Measurements from ENCODE around the gene CCDC7.
"Not testable (repeated sequence)": the region's sequence is repeated elsewhere in the genome, so short reads cannot be mapped to it uniquely, and the experiment has no call there.

Gene CCDC7

DNA sequence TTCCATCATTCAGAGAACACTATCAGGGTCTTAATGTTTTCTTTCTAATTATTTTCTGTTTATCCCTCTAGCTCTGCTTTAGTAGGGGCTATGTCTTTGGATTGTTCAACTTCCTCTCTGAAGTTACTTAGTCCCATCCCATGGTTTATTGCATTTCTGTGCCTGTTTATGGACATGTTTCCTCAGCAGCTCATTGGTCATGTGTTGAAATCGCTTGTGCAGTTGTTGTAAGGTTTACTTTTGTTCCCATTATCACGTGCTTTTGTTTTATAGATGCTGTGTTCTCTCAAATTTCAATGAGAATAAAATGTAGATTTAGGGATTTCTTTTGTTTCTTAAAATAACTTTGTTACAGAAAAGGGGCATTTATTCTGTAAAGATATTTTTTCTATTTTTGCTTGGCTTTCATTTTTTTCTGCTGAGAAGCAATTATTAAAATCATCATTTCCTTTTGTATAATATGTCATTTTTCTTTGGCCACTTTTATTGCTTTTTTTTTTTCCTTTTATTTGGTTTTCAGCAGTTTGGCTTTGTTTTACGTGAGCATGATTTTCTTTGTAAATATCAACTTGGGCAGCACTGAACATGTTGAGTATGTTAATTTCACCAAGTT lies 110.9 kb downstream of the CCDC7 start:
- no peaks in the 10 kb centered on the region for H3K4me1 Mint-ChIP-seq
- no peak overlapping the region for H3K27ac Mint-ChIP-seq
- peaks cover 4% of the 10 kb centered on the region for H3K9me3 Mint-ChIP-seq
- H3K4me3 Mint-ChIP-seq, result no peak overlapping the region
- DNase-seq (ENCODE audit: low spot score in 2 of 2) (no peak), ATAC-seq (ENCODE audit: low read depth) (no peak)
- peaks cover 14% of the 10 kb centered on the region for H3K36me3 Mint-ChIP-seq
- no peaks in the 10 kb centered on the region for H3K27me3 Mint-ChIP-seq

DNA sequence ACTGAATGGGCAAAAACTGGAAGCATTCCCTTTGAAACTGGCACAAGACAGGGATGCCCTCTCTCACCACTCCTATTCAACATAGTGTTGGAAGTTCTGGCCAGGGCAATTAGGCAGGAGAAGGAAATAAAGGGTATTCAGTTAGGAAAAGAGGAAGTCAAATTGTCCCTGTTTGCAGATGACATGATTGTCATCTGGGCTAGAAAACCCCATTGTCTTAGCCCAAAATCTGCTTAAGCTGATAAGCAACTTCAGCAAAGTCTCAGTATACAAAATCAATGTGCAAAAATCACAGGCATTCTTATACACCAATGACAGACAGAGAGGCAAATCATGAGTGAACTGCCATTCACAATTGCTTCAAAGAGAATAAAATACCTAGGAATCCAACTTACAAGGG lies 116.8 kb downstream of the CCDC7 start:
- not testable (repeated sequence) for H3K4me1 Mint-ChIP-seq; DNase-seq (ENCODE audit: low spot score in 2 of 2); H3K9me3 Mint-ChIP-seq; H3K27ac Mint-ChIP-seq; ATAC-seq (ENCODE audit: low read depth); H3K4me3 Mint-ChIP-seq; H3K36me3 Mint-ChIP-seq; H3K27me3 Mint-ChIP-seq

- DNase-seq (ENCODE audit: low spot score in 2 of 2), result no peak
- no peaks in the 10 kb centered on the region for H3K9me3 Mint-ChIP-seq
- no peak overlapping the region for H3K27ac Mint-ChIP-seq
- no peak overlapping the region for H3K4me3 Mint-ChIP-seq
- ATAC-seq (ENCODE audit: low read depth), result no peak
- H3K27me3 Mint-ChIP-seq, result no peaks in the 10 kb centered on the region
- H3K4me1 Mint-ChIP-seq, result no peaks in the 10 kb centered on the region
- peaks cover 1% of the 10 kb centered on the region for H3K36me3 Mint-ChIP-seq
Observed at GRCh38 chr10:32577448-32577847, 131.5 kb downstream of the CCDC7 start.

- ATAC-seq (ENCODE audit: low read depth), result no peak
Observed at GRCh38 chr10:32582946-32583345, 137.0 kb downstream of the CCDC7 start.

GRCh38 chr10:32598022-32598421 lies 152.1 kb downstream of the CCDC7 start:
- H3K27me3 Mint-ChIP-seq; H3K4me1 Mint-ChIP-seq; ATAC-seq (ENCODE audit: low read depth); H3K4me3 Mint-ChIP-seq; H3K27ac Mint-ChIP-seq; DNase-seq (ENCODE audit: low spot score in 2 of 2): not testable (repeated sequence)
- H3K36me3 Mint-ChIP-seq, result peaks cover 44% of the 10 kb centered on the region
- H3K9me3 Mint-ChIP-seq, result peaks cover 23% of the 10 kb centered on the region

More at GRCh38 chr10:32582946-32583345, 137.0 kb downstream of the CCDC7 start:
- Mint-ChIP-seq H3K9me3 (peaks cover 4% of the 10 kb centered on the region), H3K27me3 (no peaks in the 10 kb centered on the region), H3K36me3 (peaks cover 13% of the 10 kb centered on the region), H3K4me3 (no peak overlapping the region), H3K4me1 (no peaks in the 10 kb centered on the region), H3K27ac (no peak overlapping the region)
- DNase-seq (ENCODE audit: low spot score in 2 of 2), result no peak

GRCh38 chr10:32600317-32600716 lies 154.4 kb downstream of the CCDC7 start:
- Mint-ChIP-seq H3K9me3 (peaks cover 22% of the 10 kb centered on the region), H3K27me3 (no peaks in the 10 kb centered on the region), H3K4me1 (no peaks in the 10 kb centered on the region), H3K27ac (no peak overlapping the region), H3K4me3 (no peak overlapping the region), H3K36me3 (peaks cover 52% of the 10 kb centered on the region)
- DNase-seq (ENCODE audit: low spot score in 2 of 2), result no peak
- no peak for ATAC-seq (ENCODE audit: low read depth)

- H3K4me3 Mint-ChIP-seq; DNase-seq (ENCODE audit: low spot score in 2 of 2); H3K4me1 Mint-ChIP-seq; ATAC-seq (ENCODE audit: low read depth); H3K27me3 Mint-ChIP-seq; H3K27ac Mint-ChIP-seq: not testable (repeated sequence)
- Mint-ChIP-seq H3K36me3 (peaks cover 41% of the 10 kb centered on the region), H3K9me3 (peaks cover 15% of the 10 kb centered on the region)
Observed at GRCh38 chr10:32601562-32601961, 155.6 kb downstream of the CCDC7 start.

DNA sequence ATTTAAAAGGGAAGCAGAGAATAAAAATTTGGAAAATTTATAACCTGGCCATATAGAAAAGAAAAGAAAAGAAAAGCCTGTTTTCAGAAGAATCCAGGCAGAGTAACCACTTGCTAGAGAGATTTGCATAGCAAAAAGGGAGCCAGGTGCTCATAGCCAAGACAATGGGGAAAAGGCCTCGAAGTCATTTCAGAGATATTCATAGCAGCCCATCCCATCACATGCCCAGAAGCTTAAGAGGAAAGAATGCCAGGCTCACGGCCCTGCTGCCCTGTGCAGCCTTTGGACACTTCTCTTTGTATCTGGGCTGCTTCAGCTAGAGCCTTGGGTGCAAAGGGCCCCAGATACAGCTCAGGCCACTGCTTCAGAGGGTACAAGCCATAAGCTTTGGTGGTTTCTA lies 159.8 kb downstream of the CCDC7 start:
- no peak for DNase-seq (ENCODE audit: low spot score in 2 of 2)
- no peaks in the 10 kb centered on the region for H3K4me1 Mint-ChIP-seq
- H3K4me3 Mint-ChIP-seq, result no peak overlapping the region
- peaks cover 4% of the 10 kb centered on the region for H3K9me3 Mint-ChIP-seq
- ATAC-seq (ENCODE audit: low read depth), result no peak
- H3K27me3 Mint-ChIP-seq, result no peaks in the 10 kb centered on the region
- H3K27ac Mint-ChIP-seq, result no peak overlapping the region
- H3K36me3 Mint-ChIP-seq, result peaks cover 28% of the 10 kb centered on the region

- H3K36me3 Mint-ChIP-seq, result peaks cover 33% of the 10 kb centered on the region
Observed at GRCh38 chr10:32610543-32610942, 164.6 kb downstream of the CCDC7 start.

GRCh38 chr10:32616438-32616837 lies 170.5 kb downstream of the CCDC7 start:
- H3K4me1 Mint-ChIP-seq, result no peaks in the 10 kb centered on the region
- H3K9me3 Mint-ChIP-seq, result peaks cover 28% of the 10 kb centered on the region
- H3K27me3 Mint-ChIP-seq, result no peaks in the 10 kb centered on the region
- no peak overlapping the region for H3K4me3 Mint-ChIP-seq
- peaks cover 49% of the 10 kb centered on the region for H3K36me3 Mint-ChIP-seq
- ATAC-seq (ENCODE audit: low read depth), result no peak
- no peak overlapping the region for H3K27ac Mint-ChIP-seq
- no peak for DNase-seq (ENCODE audit: low spot score in 2 of 2)

More at GRCh38 chr10:32610543-32610942, 164.6 kb downstream of the CCDC7 start:
- not testable (repeated sequence) for DNase-seq (ENCODE audit: low spot score in 2 of 2); ATAC-seq (ENCODE audit: low read depth); H3K27me3 Mint-ChIP-seq; H3K4me3 Mint-ChIP-seq; H3K27ac Mint-ChIP-seq; H3K4me1 Mint-ChIP-seq
- H3K9me3 Mint-ChIP-seq, result peaks cover 17% of the 10 kb centered on the region

- Mint-ChIP-seq H3K27me3 (no peaks in the 10 kb centered on the region), H3K27ac (no peak overlapping the region), H3K9me3 (peaks cover 24% of the 10 kb centered on the region), H3K4me1 (no peaks in the 10 kb centered on the region), H3K4me3 (no peak overlapping the region), H3K36me3 (peaks cover 45% of the 10 kb centered on the region)
- ATAC-seq (ENCODE audit: low read depth), result no peak
- no peak for DNase-seq (ENCODE audit: low spot score in 2 of 2)
Observed at GRCh38 chr10:32618482-32618881, 172.5 kb downstream of the CCDC7 start.

DNA sequence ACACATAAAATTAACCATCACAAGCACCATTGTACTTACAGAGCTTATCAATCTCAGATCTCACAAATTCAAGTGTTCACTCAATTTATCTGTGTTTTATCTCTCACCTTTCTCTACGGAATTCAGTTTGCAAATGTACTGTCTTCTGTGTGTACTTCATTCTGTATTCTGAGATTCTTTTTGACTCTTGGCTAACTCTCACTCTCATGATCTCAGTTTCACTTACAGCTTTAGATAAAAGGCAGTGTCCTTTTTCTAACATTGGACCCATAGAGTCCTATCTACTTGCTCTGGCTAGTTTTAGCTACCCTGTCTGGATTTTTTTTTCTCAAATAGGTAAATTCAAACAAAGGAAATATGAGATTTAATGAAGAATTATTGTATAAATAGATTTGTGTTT lies 176.0 kb downstream of the CCDC7 start:
- Mint-ChIP-seq H3K9me3 (peaks cover 15% of the 10 kb centered on the region), H3K4me1 (no peaks in the 10 kb centered on the region), H3K27me3 (no peaks in the 10 kb centered on the region), H3K27ac (no peak overlapping the region), H3K36me3 (peaks cover 32% of the 10 kb centered on the region), H3K4me3 (no peak overlapping the region)
- DNase-seq (ENCODE audit: low spot score in 2 of 2), result no peak
- ATAC-seq (ENCODE audit: low read depth), result no peak

GRCh38 chr10:32622409-32622808 lies 176.5 kb downstream of the CCDC7 start:
- DNase-seq (ENCODE audit: low spot score in 2 of 2) (no peak), ATAC-seq (ENCODE audit: low read depth) (no peak)
- Mint-ChIP-seq H3K27ac (no peak overlapping the region), H3K27me3 (no peaks in the 10 kb centered on the region), H3K36me3 (peaks cover 32% of the 10 kb centered on the region), H3K4me1 (no peaks in the 10 kb centered on the region), H3K9me3 (peaks cover 15% of the 10 kb centered on the region), H3K4me3 (no peak overlapping the region)

DNA sequence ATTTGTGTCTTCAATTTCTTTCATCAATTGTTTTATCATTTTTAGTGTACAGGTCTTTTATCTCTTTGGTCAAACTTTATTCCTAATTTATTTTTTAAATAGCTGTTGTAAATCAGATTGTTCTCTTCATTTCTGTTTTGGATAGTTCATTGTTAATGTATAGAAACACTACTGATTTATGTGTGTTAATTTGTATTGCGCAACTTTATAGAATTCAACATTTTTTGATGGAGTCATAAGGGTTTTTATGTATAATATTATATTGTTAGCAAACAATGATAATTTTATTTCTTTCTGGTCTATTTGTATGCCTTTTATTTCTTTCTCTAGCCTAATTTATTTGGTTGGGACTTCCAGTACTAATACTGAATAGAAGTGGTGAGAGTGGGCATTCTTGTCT lies 181.2 kb downstream of the CCDC7 start:
- DNase-seq (ENCODE audit: low spot score in 2 of 2) (no peak), ATAC-seq (ENCODE audit: low read depth) (no peak)
- Mint-ChIP-seq H3K4me3 (no peak overlapping the region), H3K9me3 (peaks cover 8% of the 10 kb centered on the region), H3K36me3 (peaks cover 16% of the 10 kb centered on the region), H3K27me3 (no peaks in the 10 kb centered on the region), H3K4me1 (no peaks in the 10 kb centered on the region), H3K27ac (no peak overlapping the region)

DNA sequence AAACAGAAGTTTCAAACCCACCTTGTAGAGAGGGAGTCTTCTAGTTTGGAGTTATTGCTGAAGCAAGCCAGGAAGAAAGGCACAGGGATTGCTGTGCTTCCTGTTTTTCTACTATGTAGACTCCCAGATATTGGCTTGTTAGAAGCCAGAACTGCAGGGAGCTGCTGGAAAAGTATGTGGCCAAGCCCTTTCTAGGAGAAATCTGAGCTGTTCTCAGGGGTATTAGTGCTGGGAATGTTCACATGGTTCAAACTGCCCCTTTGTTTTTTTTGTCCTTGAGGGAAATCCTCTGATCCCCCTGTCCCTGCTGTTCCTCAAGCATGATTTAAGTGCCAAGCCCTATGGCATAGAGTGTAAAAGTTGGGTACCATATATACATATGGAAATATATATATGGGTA lies 184.0 kb downstream of the CCDC7 start:
- Mint-ChIP-seq H3K4me3 (no peak overlapping the region), H3K36me3 (peaks cover 12% of the 10 kb centered on the region), H3K9me3 (peaks cover 8% of the 10 kb centered on the region), H3K4me1 (no peaks in the 10 kb centered on the region), H3K27me3 (no peaks in the 10 kb centered on the region), H3K27ac (no peak overlapping the region)
- ATAC-seq (ENCODE audit: low read depth) (no peak), DNase-seq (ENCODE audit: low spot score in 2 of 2) (no peak)
